ENCODE data around the gene KIF7.

DNA sequence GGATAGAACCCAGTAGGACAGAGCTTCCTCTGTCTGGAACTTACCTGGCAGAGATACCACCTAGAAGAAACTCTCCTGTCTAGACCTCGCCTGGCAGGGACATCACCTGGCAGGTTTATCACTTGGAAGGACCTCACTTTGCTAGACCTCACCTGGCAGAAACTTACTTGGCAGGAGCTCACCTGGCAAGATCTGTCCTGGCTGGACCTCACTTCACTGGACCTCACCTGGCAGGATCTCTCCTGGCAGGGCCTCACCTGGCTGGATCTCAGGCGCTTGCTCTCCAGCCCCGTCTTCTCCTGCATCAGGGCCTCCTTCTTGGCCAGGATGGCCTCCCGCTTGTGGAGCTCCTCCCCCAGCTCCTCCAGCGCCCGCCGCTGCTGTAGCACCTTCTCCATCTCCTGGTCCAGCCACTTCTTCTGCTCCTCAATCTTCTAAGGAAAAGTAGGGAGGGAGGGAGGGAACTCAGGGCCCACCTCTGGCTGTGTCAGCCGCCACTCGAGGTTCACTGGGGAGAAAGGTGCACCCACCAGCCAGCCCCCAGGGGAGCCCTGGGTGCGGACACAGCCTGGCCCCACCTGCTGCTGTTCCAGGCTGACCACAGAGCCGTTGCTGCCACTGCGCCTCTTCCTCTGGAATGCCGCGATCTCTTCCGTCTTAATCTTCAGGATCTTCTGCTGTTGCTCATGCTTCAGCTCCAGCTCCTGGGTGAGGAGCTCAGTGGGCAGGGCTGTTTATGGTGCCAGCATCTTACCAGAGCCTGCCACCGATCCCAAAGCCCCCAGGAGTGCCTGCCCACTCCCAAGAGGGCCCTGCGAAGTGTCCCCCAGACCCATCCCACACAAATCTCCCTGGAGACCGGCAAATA, 22.5 kb downstream of the KIF7 start:
- no peak for TF ChIP-seq GATA3 (IDR thresholded peaks at IDR 0.05; ENCODE audit: low read depth, low read length)
- no peak for TF ChIP-seq GATA2 (IDR thresholded peaks at IDR 0.05; ENCODE audit: low read depth, low read length)

Data from SH-SY5Y (cell line).